ENCODE results near the gene TAF6L. TPM values are rescaled to one million over a fixed set of nuclear protein-coding genes. Genes with fewer than 3 reads are reported as not detected.
A peak's percentile ranks its signal among the peaks of the same experiment; 100 is the strongest.

Gene TAF6L
- total and polyA plus RNA-seq, 9 of the 15 experiments (the other 6 are each of a cell fraction or from before 2014, with no cell fraction given): 0.04 to 45.5 (median 20.8) TPM

DNA sequence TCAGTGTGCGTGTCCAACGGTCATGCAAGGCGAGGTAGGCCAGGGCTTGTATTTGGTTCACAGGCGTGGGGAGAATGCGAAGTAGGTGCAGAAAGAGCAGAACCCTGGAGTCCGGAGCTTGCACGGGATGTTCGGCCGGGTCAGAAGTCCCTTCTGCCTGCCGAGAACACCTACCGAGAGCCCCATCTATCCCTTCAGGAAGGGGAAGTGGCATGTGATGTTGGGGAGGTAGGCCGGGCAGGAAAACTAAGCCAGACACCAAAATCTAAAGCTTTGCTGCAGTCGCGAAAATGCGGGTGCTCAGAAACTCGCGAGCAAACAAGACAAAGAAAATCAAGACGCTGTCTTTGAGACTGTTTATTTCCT, 435 bp upstream of the TAF6L start (continued):
- TF ChIP-seq ZNF280A (IDR thresholded peaks at IDR 0.05; ENCODE audit: low read depth, partially characterized antibody): no peak
- no peak for TF ChIP-seq SIX5 (IDR thresholded peaks at IDR 0.05; ENCODE audit: borderline replicate concordance in 1 of 2, insufficient read depth in 1 of 2, low read depth in 1 of 2, low read length in 2 of 2)
- TF ChIP-seq, protein P1, sequence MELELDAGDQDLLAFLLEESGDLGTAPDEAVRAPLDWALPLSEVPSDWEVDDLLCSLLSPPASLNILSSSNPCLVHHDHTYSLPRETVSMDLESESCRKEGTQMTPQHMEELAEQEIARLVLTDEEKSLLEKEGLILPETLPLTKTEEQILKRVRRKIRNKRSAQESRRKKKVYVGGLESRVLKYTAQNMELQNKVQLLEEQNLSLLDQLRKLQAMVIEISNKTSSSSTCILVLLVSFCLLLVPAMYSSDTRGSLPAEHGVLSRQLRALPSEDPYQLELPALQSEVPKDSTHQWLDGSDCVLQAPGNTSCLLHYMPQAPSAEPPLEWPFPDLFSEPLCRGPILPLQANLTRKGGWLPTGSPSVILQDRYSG (tag; conservative IDR thresholded peaks at IDR 0.05; ENCODE audit: low read depth): 0 out of 2 replicates have a peak, but pooled peaks have one; percentile 28
- TF ChIP-seq, protein P2, sequence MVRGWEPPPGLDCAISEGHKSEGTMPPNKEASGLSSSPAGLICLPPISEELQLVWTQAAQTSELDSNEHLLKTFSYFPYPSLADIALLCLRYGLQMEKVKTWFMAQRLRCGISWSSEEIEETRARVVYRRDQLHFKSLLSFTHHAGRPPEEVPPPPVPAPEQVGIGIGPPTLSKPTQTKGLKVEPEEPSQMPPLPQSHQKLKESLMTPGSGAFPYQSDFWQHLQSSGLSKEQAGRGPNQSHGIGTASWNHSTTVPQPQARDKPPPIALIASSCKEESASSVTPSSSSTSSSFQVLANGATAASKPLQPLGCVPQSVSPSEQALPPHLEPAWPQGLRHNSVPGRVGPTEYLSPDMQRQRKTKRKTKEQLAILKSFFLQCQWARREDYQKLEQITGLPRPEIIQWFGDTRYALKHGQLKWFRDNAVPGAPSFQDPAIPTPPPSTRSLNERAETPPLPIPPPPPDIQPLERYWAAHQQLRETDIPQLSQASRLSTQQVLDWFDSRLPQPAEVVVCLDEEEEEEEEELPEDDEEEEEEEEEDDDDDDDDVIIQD (CRISPR knock-in tag; IDR thresholded peaks at IDR 0.05): no peak
- no peak for TF ChIP-seq ETV1 (tag; conservative IDR thresholded peaks at IDR 0.05; ENCODE audit: low read depth)
- no peak for TF ChIP-seq ZNF707 (CRISPR knock-in tag; conservative IDR thresholded peaks at IDR 0.05)
- TF ChIP-seq ZNF316 (IDR thresholded peaks at IDR 0.05): no peak
- TF ChIP-seq LCOR (CRISPR knock-in tag; IDR thresholded peaks at IDR 0.05): no peak
- no peak for TF ChIP-seq RBM34 (IDR thresholded peaks at IDR 0.05; ENCODE audit: borderline replicate concordance, insufficient read depth, low read length)
- no peak for TF ChIP-seq CREM (IDR thresholded peaks at IDR 0.05; ENCODE audit: low read depth)
- no peak for TF ChIP-seq BCL6 (CRISPR knock-in tag; IDR thresholded peaks at IDR 0.05)
- no peak for TF ChIP-seq HDAC8 (tag; IDR thresholded peaks at IDR 0.05)
- TF ChIP-seq MYC (IDR thresholded peaks at IDR 0.05; ENCODE audit: low read depth, low read length): peak; percentile 12; the same call in 1 of the 2 replicates
- TF ChIP-seq MYC (CRISPR knock-in tag; IDR thresholded peaks at IDR 0.05; ENCODE audit: borderline replicate concordance, low read depth): no peak
- no peak for TF ChIP-seq ZNF583 (CRISPR knock-in tag; IDR thresholded peaks at IDR 0.05)
- TF ChIP-seq ZMIZ1 (IDR thresholded peaks at IDR 0.05; ENCODE audit: low read depth in 2 of 2, low read length in 2 of 2): no peak
- TF ChIP-seq ZFX (CRISPR knock-in tag; IDR thresholded peaks at IDR 0.05): peak; percentile 56
- no peak for TF ChIP-seq LARP7 (IDR thresholded peaks at IDR 0.05)
